ENCODE results near the gene PRKAR1B. TPM values are rescaled to one million over a fixed set of nuclear protein-coding genes. Genes with fewer than 3 reads are reported as not detected.

The PRKAR1B gene
- total RNA-seq, 1 donor from 2014 or later, result 16.5 TPM

DNA sequence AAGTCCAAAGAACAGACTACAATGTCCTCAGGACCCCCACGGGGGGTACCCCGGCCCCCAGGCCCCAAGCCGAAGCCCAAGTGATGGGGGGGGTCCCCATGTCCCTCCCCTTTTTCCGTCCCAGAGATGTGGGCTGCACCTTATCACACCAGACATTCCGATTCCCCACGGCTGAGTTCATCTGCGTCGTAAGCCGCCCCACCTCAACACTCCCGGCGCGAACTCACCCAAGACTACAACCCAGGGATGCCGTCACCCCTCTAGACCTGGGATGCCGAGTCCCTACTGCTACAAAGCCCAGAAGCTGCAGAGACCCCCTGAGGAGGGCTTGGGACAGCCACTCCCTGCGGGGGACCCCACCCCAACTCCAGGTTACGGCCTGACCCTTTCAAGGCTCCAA is 221.9 kb downstream of the PRKAR1B start:
- DNase-seq (peak; percentile 18), ATAC-seq (no peak)
- intact Hi-C loops (cut with micrococcal nuclease), result no loop called here

DNA sequence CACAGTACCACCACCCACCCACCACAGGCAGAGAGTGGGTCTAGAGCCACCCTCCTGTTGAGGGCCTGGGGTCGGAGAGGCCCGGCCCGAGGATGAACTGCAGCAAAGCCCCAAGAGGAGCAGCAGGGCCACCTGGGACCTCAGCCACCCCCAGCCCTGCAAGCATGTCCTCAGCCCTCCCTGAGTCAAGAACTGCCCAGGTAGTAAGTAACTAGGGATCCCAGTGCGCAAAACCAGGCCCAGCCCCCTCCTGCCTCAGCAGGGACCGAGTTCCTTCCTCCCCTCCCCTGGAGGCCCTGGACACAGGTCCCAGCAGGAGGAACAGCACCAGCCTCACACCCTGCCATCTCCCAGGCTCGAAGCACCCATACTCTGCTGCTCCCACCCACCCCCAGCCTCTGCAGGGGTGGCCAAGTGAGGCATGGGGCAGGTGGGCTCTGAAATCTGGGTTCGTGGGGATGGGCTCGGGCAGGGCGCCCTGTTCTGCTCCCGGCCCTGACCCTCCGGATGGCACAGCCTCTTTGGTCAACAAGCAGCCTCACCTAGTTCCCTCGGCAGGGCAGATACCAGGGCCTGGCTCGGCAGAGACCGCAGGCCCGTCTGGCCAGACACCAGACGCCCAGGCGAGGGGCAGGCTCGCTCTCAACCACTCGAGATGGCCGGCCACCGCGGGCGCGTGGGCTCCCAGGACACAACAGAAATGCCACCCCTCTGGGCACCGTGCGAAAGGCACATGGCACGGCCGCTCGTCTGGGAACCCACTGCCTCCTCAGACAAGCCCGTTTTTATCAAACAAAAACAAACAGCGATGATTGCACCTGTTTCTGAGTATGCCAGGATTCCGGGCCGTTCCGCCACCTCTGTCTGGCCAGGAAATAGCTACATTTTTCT is 222.6 kb downstream of the PRKAR1B start:
- peak; percentile 48 for DNase-seq
- ATAC-seq, result peak; percentile 35
- intact Hi-C loops (cut with micrococcal nuclease), result no loop called here

DNA sequence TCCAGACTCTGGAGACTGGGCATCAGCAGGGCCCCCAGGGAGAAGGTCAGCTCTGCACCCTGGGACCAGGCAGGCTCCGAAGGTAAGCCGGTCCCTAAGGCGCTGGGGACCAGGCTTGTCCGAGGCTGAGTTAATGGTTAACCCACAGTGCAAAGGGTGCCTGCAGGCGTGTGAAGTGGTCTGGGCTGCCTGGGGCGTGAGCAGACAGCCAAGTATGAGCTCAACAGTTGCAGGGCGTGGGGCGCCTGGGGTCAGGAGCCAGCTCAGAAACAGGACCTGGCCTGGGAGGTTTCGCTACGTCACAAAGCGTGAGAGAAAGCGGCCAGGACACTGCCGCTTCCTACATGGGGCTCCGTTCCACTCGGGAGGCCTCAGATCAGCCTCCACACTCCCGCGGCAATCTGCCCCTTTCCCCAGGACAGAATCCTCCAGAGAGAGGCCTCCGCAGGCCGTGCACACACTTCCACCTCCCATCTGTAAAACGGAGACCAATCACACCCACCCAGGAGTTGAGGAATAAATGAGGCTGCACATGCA is 223.4 kb downstream of the PRKAR1B start:
- ATAC-seq (peak; percentile 86), DNase-seq (peak; percentile 75)
- intact Hi-C loops (cut with micrococcal nuclease), result no loop called here

DNA sequence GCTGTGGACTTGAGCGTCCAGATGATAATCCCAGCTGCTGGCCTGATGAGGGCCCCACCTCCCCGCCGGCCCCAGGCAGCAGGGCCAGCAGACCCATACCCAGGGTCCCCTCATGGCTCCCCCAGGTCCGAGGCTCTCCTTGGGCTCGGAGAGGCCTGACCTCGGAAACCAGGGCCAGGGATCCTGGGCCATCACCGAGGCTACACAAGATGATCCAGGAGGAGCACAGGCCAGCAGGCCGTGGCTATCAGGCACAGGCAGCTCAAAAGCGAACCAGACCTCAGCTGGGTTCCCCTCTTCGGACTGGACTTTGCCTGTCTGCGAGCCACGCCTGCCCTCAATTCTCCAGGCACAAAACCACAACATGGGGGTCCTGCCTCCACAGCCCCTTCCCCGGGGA is 224.8 kb downstream of the PRKAR1B start:
- ATAC-seq (no peak), DNase-seq (peak; percentile 10)
- intact Hi-C loops (cut with micrococcal nuclease), result no loop called here

DNA sequence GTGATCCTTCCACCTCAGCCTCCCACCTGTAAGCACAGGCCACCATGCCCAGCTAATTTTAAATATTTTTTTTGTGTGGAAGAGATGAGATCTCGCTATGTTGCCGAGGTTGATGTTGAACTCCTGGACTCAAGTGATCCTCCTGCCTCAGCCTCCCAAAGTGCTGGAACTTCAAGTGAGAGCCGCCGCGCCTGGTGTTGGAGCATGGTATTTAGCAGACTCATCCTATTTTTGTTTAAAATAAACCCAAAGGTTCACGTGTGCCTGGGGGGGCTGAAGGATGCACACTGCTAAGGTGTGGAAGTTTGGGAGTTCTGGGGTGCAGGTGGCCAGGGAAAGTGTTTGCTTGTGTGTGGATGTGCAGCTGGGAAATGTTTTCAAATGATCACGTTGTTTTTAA is 225.6 kb downstream of the PRKAR1B start:
- intact Hi-C loops (cut with micrococcal nuclease), result no loop called here
- DNase-seq (peak; percentile 17), ATAC-seq (no peak)

DNA sequence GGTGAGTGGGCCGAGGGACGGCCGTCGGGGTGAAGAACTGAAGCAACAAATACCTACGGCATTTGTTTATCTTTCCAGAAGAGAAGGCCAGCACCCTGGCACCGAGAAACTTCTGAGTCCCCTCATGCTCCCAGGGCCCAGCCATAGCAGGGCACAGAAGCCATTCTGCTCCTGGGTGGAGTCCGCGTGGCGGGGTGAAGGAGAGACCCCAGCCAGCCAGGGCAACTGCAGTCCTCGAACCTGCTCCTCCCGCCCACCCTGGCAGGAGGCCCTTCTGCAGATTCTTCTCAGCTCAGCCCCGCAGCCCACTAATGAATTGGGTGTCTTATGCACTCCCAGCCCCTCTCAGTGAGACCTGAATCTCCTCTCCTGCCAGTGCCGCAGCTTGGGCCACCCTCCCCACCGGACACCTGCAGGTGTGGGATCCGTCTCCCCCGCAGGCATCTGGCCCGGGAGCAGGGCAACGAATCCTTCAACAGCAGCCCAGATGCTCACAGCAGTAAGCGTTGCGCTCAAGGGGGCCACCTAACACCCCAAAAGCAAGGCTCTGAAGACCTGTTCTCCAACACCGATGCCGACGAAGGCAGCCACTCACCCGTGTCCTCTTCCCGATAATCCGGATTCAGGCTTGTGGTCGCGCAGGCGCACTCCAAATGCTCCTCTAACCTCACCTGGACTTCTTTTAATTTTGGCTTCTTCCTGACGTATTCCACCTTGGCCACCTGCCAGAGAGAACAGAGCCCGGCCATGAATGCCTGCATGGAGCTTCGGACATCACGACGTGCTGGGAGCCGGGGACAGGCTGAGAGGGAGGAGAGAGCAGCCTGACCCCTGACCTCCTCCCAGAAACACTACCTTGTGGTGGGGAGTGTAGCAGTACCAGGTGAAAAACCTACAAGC is 226.3 kb downstream of the PRKAR1B start:
- ATAC-seq, result no peak
- DNase-seq, result peak; percentile 14
- intact Hi-C loops (cut with micrococcal nuclease), result no loop called here

DNA sequence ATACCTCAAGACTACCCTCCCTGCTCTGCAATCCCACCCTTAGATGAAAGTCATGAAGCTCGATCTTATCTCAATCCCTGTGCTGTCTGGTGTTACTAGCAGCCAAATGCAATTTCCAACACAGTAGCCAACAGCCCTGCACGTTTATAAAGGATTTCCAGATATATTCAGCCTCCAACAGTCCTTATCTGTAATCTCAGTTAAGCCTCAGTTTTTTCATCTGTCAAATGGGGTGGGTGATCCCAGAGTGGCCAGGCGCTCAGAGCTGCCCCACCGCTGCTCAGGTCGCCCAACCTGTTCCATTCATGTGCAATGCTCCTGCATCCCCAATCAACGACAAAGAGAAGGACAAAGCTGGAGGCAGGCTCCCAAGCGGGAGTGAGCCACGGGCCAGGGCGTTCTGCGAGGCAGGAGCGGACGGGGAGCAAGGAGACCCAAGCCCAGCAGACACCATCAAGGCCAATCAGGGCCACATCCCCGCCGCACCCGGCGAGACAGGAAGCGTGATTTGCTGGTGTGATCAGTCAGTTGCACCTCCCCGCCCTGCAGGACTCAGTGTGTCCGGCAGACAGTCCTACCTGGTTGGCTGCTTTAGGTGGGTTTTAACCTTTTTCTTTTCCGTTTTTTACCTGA is 227.1 kb downstream of the PRKAR1B start:
- DNase-seq, result peak; percentile 25

More for the DNA sequence above, 227.1 kb downstream of the PRKAR1B start:
- no peak for ATAC-seq
- intact Hi-C loops (cut with micrococcal nuclease), result no loop called here

Other genes starting within 250 kb of the PRKAR1B start
- gene PDGFA, start 207.4 kb downstream of the PRKAR1B start, total RNA-seq, result 32.7 TPM
- 22.8 TPM for gene DNAAF5, start 582 bp downstream of the PRKAR1B start, total RNA-seq
- gene SUN1, start 105.2 kb upstream of the PRKAR1B start, total RNA-seq, result 186 TPM
- 20.6 TPM for gene GET4, start 149.3 kb upstream of the PRKAR1B start, total RNA-seq
- 10.2 TPM for gene ADAP1, start 227.4 kb upstream of the PRKAR1B start, total RNA-seq
- gene COX19, start 248.3 kb upstream of the PRKAR1B start, total RNA-seq, result 9.6 TPM

Data from left ventricle myocardium superior (tissue), 1 donor.